Chondrocyte (in vitro differentiated cells): ENCODE measurements around the gene RNASEH2C. TPM values are rescaled to one million over a fixed set of nuclear protein-coding genes. Genes with fewer than 3 reads are reported as not detected.
"Not testable (repeated sequence)": the region's sequence is repeated elsewhere in the genome, so short reads cannot be mapped to it uniquely, and the experiment has no call there.

Source experiments
- DNase-seq: peaks from one replicate; pipeline ENCODE4 v3.0.0; 2021; ENCODE audit warnings: mixed read lengths, low spot score
- H3K27ac Mint-ChIP-seq: one replicate; pipeline ENCODE4 v1.8.0; 2021; ENCODE audit warnings: mild to moderate bottlenecking, moderate library complexity, mixed read lengths; ENCODE audit not compliant: unreplicated experiment
- H3K27me3 Mint-ChIP-seq: 2 replicates; pipeline ENCODE4 v1.8.0; 2021; ENCODE audit warnings: low read depth, mixed read lengths
- H3K36me3 Mint-ChIP-seq: 2 replicates; pipeline ENCODE4 v1.8.0; 2021; ENCODE audit warnings: low read depth, mixed read lengths
- H3K4me1 Mint-ChIP-seq: 2 replicates; pipeline ENCODE4 v1.8.0; 2021; ENCODE audit warnings: low read depth, mild to moderate bottlenecking, mixed read lengths
- H3K4me3 Mint-ChIP-seq: one replicate; pipeline ENCODE4 v1.8.0; 2021; ENCODE audit warnings: mild to moderate bottlenecking, moderate library complexity, mixed read lengths; ENCODE audit not compliant: unreplicated experiment
- H3K9me3 Mint-ChIP-seq: 2 replicates; pipeline ENCODE4 v1.8.0; 2021; ENCODE audit warnings: low read depth, mixed read lengths
- CTCF ChIP-seq: fragments of 200-600 bp; sonication (generic); IDR thresholded peaks from 2 replicates; pipeline ENCODE4 v1.5.0; 2021; ENCODE audit warnings: antibody characterized with exemption, mild to moderate bottlenecking, moderate library complexity
- total RNA-seq: library from RNA; stranded (reverse); gene quantifications from 3 replicates; pipeline ENCODE4 v1.2.1, GENCODE V29; 2021

The RNASEH2C gene
- total RNA-seq, 1 donor from 2014 or later = 42.7 TPM

GRCh38 chr11:65685981-65686380, 34.6 kb downstream of the RNASEH2C start:
- no peak overlapping the region for H3K4me3 Mint-ChIP-seq
- H3K27ac Mint-ChIP-seq = no peak overlapping the region
- H3K4me1 Mint-ChIP-seq = no peaks in the 10 kb centered on the region
- DNase-seq = no peak
- H3K36me3 Mint-ChIP-seq = no peaks in the 10 kb centered on the region
- H3K9me3 Mint-ChIP-seq = no peaks in the 10 kb centered on the region
- no peak for TF ChIP-seq CTCF
- H3K27me3 Mint-ChIP-seq = peaks cover 14% of the 10 kb centered on the region

- not testable (repeated sequence) for H3K4me1 Mint-ChIP-seq, H3K27ac Mint-ChIP-seq, DNase-seq, H3K9me3 Mint-ChIP-seq, H3K4me3 Mint-ChIP-seq, H3K36me3 Mint-ChIP-seq
- H3K27me3 Mint-ChIP-seq = peaks cover 14% of the 10 kb centered on the region
Observed at GRCh38 chr11:65683480-65683879, 37.1 kb downstream of the RNASEH2C start.

GRCh38 chr11:65680192-65680743, 40.3 kb downstream of the RNASEH2C start:
- H3K9me3 Mint-ChIP-seq = no peaks in the 10 kb centered on the region
- H3K36me3 Mint-ChIP-seq = no peaks in the 10 kb centered on the region
- DNase-seq = no peak
- peaks cover 14% of the 10 kb centered on the region for H3K27me3 Mint-ChIP-seq
- TF ChIP-seq CTCF = no peak
- no peak overlapping the region for H3K27ac Mint-ChIP-seq
- H3K4me3 Mint-ChIP-seq = no peak overlapping the region
- H3K4me1 Mint-ChIP-seq = no peaks in the 10 kb centered on the region

GRCh38 chr11:65672982-65673381, 47.6 kb downstream of the RNASEH2C start:
- Mint-ChIP-seq H3K9me3 (no peaks in the 10 kb centered on the region), H3K27ac (no peak overlapping the region), H3K36me3 (no peaks in the 10 kb centered on the region), H3K4me3 (no peak overlapping the region), H3K27me3 (no peaks in the 10 kb centered on the region), H3K4me1 (no peaks in the 10 kb centered on the region)
- no peak for TF ChIP-seq CTCF
- no peak for DNase-seq

GRCh38 chr11:65672180-65672860, 48.3 kb downstream of the RNASEH2C start:
- no peaks in the 10 kb centered on the region for H3K36me3 Mint-ChIP-seq
- no peak overlapping the region for H3K27ac Mint-ChIP-seq
- no peaks in the 10 kb centered on the region for H3K27me3 Mint-ChIP-seq
- H3K4me1 Mint-ChIP-seq = no peaks in the 10 kb centered on the region
- DNase-seq = no peak
- TF ChIP-seq CTCF = no peak
- H3K4me3 Mint-ChIP-seq = no peak overlapping the region
- H3K9me3 Mint-ChIP-seq = no peaks in the 10 kb centered on the region

Other genes starting within 250 kb of the RNASEH2C start
- 11,810 to 14,376 TPM (median 12,130 TPM) in 3 replicates for gene MALAT1, start 221.8 kb downstream of the RNASEH2C start, total RNA-seq
- gene SCYL1, start 195.7 kb downstream of the RNASEH2C start, total RNA-seq = 108 to 123 TPM (median 120 TPM) in 3 replicates
- 264 to 272 TPM (median 271 TPM) in 3 replicates for gene LTBP3, start 162.4 kb downstream of the RNASEH2C start, total RNA-seq
- 26.4 to 32.1 TPM (median 28.1 TPM) in 3 replicates for gene ZNRD2, start 150.3 kb downstream of the RNASEH2C start, total RNA-seq
- 84.8 to 91.9 TPM (median 86.8 TPM) in 3 replicates for gene FAM89B, start 148.3 kb downstream of the RNASEH2C start, total RNA-seq
- gene EHBP1L1, start 144.7 kb downstream of the RNASEH2C start, total RNA-seq = 28.1 to 82.0 TPM (median 81.3 TPM) in 3 replicates
- 0.22 to 0.44 TPM in 2 of 3 replicates, not detected in the other for gene KCNK7, start 125.0 kb downstream of the RNASEH2C start, total RNA-seq
- gene MAP3K11, start 106.6 kb downstream of the RNASEH2C start, total RNA-seq = 30.2 to 34.6 TPM (median 31.6 TPM) in 3 replicates
- 32.6 to 57.7 TPM (median 36.3 TPM) in 3 replicates for gene PCNX3, start 105.0 kb downstream of the RNASEH2C start, total RNA-seq
- 22.7 to 33.3 TPM (median 27.4 TPM) in 3 replicates for gene SIPA1, start 82.7 kb downstream of the RNASEH2C start, total RNA-seq
- 65.3 to 73.6 TPM (median 72.7 TPM) in 3 replicates for gene RELA, start 57.9 kb downstream of the RNASEH2C start, total RNA-seq
- gene KAT5, start 8.5 kb downstream of the RNASEH2C start, total RNA-seq = 39.9 to 53.6 TPM (median 43.2 TPM) in 3 replicates
- gene AP5B1, start 60.2 kb upstream of the RNASEH2C start, total RNA-seq = 13.8 to 14.6 TPM (median 14.1 TPM) in 3 replicates
- gene OVOL1, start 66.3 kb upstream of the RNASEH2C start, total RNA-seq = 0.12 TPM in 1 of 3 replicates, not detected in the others
- 0.79 to 1.8 TPM (median 0.80 TPM) in 3 replicates for gene SNX32, start 113.2 kb upstream of the RNASEH2C start, total RNA-seq
- 850 to 1,236 TPM (median 1,222 TPM) in 3 replicates for gene CFL1, start 137.4 kb upstream of the RNASEH2C start, total RNA-seq
- 55.7 to 68.4 TPM (median 66.3 TPM) in 3 replicates for gene MUS81, start 139.6 kb upstream of the RNASEH2C start, total RNA-seq
- 174 to 310 TPM (median 290 TPM) in 3 replicates for gene EFEMP2, start 152.0 kb upstream of the RNASEH2C start, total RNA-seq
- not detected in 3 replicates for gene CTSW, start 159.0 kb upstream of the RNASEH2C start, total RNA-seq
- 82.7 to 100 TPM (median 83.5 TPM) in 3 replicates for gene FIBP, start 167.7 kb upstream of the RNASEH2C start, total RNA-seq
- gene CCDC85B, start 169.9 kb upstream of the RNASEH2C start, total RNA-seq = 23.4 to 31.6 TPM (median 26.6 TPM) in 3 replicates
- gene FOSL1, start 179.6 kb upstream of the RNASEH2C start, total RNA-seq = 5.8 to 12.3 TPM (median 7.5 TPM) in 3 replicates
- gene C11orf68, start 198.3 kb upstream of the RNASEH2C start, total RNA-seq = 68.2 to 69.8 TPM (median 68.8 TPM) in 3 replicates
- gene DRAP1, start 198.6 kb upstream of the RNASEH2C start, total RNA-seq = 111 to 142 TPM (median 116 TPM) in 3 replicates
- gene TSGA10IP, start 224.7 kb upstream of the RNASEH2C start, total RNA-seq = not detected in 3 replicates
- gene SART1, start 240.9 kb upstream of the RNASEH2C start, total RNA-seq = 30.3 to 37.3 TPM (median 34.4 TPM) in 3 replicates